Measurements from ENCODE around the gene NTF3. TPM values are rescaled to one million over a fixed set of nuclear protein-coding genes. Genes with fewer than 3 reads are reported as not detected.

The NTF3 gene
- total RNA-seq, 1 experiment from 2014 or later: not detected

- DNase-seq (ENCODE audit: low read depth, low spot score) (no peak), ATAC-seq (no peak)
- Histone ChIP-seq H3K9me2 (ENCODE audit: insufficient read depth) (no peaks in the 10 kb centered on the region), H3K4me2 (ENCODE audit: low read length) (no peak overlapping the region), H3K9me3 (ENCODE audit: control insufficient read depth in 1 of 2, insufficient read depth in 1 of 2, low read depth in 1 of 2, low read length in 2 of 2) (no peaks in the 10 kb centered on the region), H3K9ac (ENCODE audit: low read length) (no peak overlapping the region), H3K27me3 (ENCODE audit: insufficient read depth, low read length) (no peaks in the 10 kb centered on the region; the same call in 1 of the 2 replicates), H3K27ac (ENCODE audit: low read depth, low read length) (no peak overlapping the region), H3K4me1 (ENCODE audit: control insufficient read depth in 1 of 2, insufficient read depth in 2 of 2, low read length in 2 of 2) (no peaks in the 10 kb centered on the region; a peak in 1 of 4 replicates), H3K4me3 (replicated peaks in 1 of 2; ENCODE audit: low read depth in 1 of 2, low read length in 2 of 2) (no peak overlapping the region), H4K20me1 (ENCODE audit: insufficient read depth) (no peaks in the 10 kb centered on the region), H3K36me3 (ENCODE audit: control insufficient read depth in 1 of 2, insufficient read depth in 2 of 2, low read length in 2 of 2) (no peaks in the 10 kb centered on the region), H2AFZ (ENCODE audit: low read depth, low read length, poor library complexity, severe bottlenecking) (no peak overlapping the region), H3K79me2 (ENCODE audit: insufficient read depth, low read length) (no peaks in the 10 kb centered on the region)
- POLR2A ChIA-PET: no interaction called here
- no peak for TF ChIP-seq RAD21 (IDR thresholded peaks at IDR 0.05; ENCODE audit: low read depth)
- no peak for TF ChIP-seq ZBTB33 (IDR thresholded peaks at IDR 0.05; ENCODE audit: extremely low read depth, insufficient replicate concordance, low read length)
- TF ChIP-seq ATF3 (IDR thresholded peaks at IDR 0.05): no peak
- TF ChIP-seq ZFX (IDR thresholded peaks at IDR 0.05): no peak
- TF ChIP-seq EZH2 (IDR thresholded peaks at IDR 0.05): no peak
- TF ChIP-seq EGR1 (IDR thresholded peaks at IDR 0.05; ENCODE audit: low read depth): no peak
- TF ChIP-seq ELF1 (IDR thresholded peaks at IDR 0.05; ENCODE audit: borderline replicate concordance, low read depth): no peak
- TF ChIP-seq POLR2AphosphoS5 (IDR thresholded peaks at IDR 0.05; ENCODE audit: low read depth, low read length): no peak
- no peak for TF ChIP-seq ZNF274 (IDR thresholded peaks at IDR 0.05; ENCODE audit: low read depth, low read length)
- TF ChIP-seq SP1 (IDR thresholded peaks at IDR 0.05; ENCODE audit: low read depth): no peak
- TF ChIP-seq CTCF (IDR thresholded peaks at IDR 0.05 in 2 of 3, conservative IDR thresholded peaks at IDR 0.05 in 1 of 3; ENCODE audit: borderline replicate concordance in 1 of 3, insufficient read depth in 1 of 3, low read depth in 2 of 3, low read length in 2 of 3): no peak
- no peak for TF ChIP-seq EZH2phosphoT487 (IDR thresholded peaks at IDR 0.05; ENCODE audit: borderline replicate concordance)
- no peak for TF ChIP-seq POLR2A (IDR thresholded peaks at IDR 0.05; ENCODE audit: borderline replicate concordance, extremely low read depth, insufficient read depth, insufficient read length)
- no peak for TF ChIP-seq MAX (IDR thresholded peaks at IDR 0.05)
- TF ChIP-seq FOSL1 (IDR thresholded peaks at IDR 0.05; ENCODE audit: low read depth): no peak
- CTCF ChIA-PET: no interaction called here
- intact Hi-C loops (cut with micrococcal nuclease): loop anchor here (5.0 kb wide), 1 partner anchor 342 kb away; no protein-coding TSS in a partner anchor
- RAD21 ChIA-PET (ENCODE audit: low non-redundant PET in 1 of 2, low total read pairs in 2 of 2, uncharacterized antibody in 2 of 2, unreplicated experiment in 2 of 2): no interaction called here
- no TSS peak for BruUV-seq (replicated peaks)
Measured at GRCh38 chr12:5514016-5514415, 82.1 kb downstream of the NTF3 start.
